H9 (cell line): ENCODE data around the gene CYS1. TPM values are rescaled to one million over a fixed set of nuclear protein-coding genes. Genes with fewer than 3 reads are reported as not detected.

Experiments used
- DNase-seq: peaks from one replicate; pipeline ENCODE4 v3.0.0-alpha.2; 2017
- H2AFZ ChIP-seq: one replicate; pipeline ENCODE4 v1.6.1; 2013; ENCODE audit warnings: mild to moderate bottlenecking, low read length, control low read depth, moderate library complexity
- H2AK5ac ChIP-seq: 2 replicates; pipeline ENCODE4 v1.6.1; 2013; ENCODE audit warnings: low read length, control low read depth, mixed read lengths; ENCODE audit not compliant: insufficient read length
- H2BK120ac ChIP-seq: one replicate; pipeline ENCODE4 v1.6.1; 2013; ENCODE audit warnings: low read depth, mild to moderate bottlenecking, low read length, control low read depth, inconsistent platforms; ENCODE audit not compliant: poor library complexity, severe bottlenecking
- H2BK12ac ChIP-seq: 2 replicates; pipeline ENCODE4 v1.6.1; 2013; ENCODE audit warnings: low read length, control low read depth, mixed read lengths, low read depth; ENCODE audit not compliant: insufficient read length
- H2BK15ac ChIP-seq: 2 replicates; pipeline ENCODE4 v1.6.1; 2013; ENCODE audit warnings: low read depth, low read length, control low read depth
- H2BK20ac ChIP-seq: one replicate; pipeline ENCODE4 v1.6.1; 2013; ENCODE audit warnings: low read depth, mild to moderate bottlenecking, low read length, control low read depth, inconsistent platforms; ENCODE audit not compliant: poor library complexity, severe bottlenecking
- H2BK5ac ChIP-seq: 2 replicates; pipeline ENCODE4 v1.6.1; 2013; ENCODE audit warnings: low read length, control low read depth, mixed read lengths; ENCODE audit not compliant: insufficient read length
- H3K14ac ChIP-seq: 2 replicates; pipeline ENCODE4 v1.6.1; 2013; ENCODE audit warnings: low read length, control low read depth; ENCODE audit not compliant: insufficient read depth
- H3K18ac ChIP-seq: 2 replicates; pipeline ENCODE4 v1.6.1; 2013; ENCODE audit warnings: low read depth, mild to moderate bottlenecking, mixed read lengths, low read length, control low read depth; ENCODE audit not compliant: insufficient read length
- H3K23ac ChIP-seq: 2 replicates; pipeline ENCODE4 v1.6.1; 2013; ENCODE audit warnings: low read length, control low read depth, mixed read lengths, low read depth; ENCODE audit not compliant: insufficient read length
- H3K23me2 ChIP-seq: 2 replicates; pipeline ENCODE4 v1.6.1; 2013; ENCODE audit warnings: low read depth, mild to moderate bottlenecking, mixed read lengths, low read length, control low read depth; ENCODE audit not compliant: insufficient read length, poor library complexity, severe bottlenecking
- H3K27ac ChIP-seq: 2 replicates; pipeline ENCODE4 v1.5.1; 2013; ENCODE audit warnings: low read length, control low read depth, mixed read lengths, low read depth; ENCODE audit not compliant: insufficient read length
- H3K27me3 ChIP-seq: 2 replicates; pipeline ENCODE4 v1.6.1; 2013; ENCODE audit warnings: low read length, control low read depth, inconsistent platforms; ENCODE audit not compliant: insufficient read depth
- H3K4ac ChIP-seq: 2 replicates; pipeline ENCODE4 v1.6.1; 2013; ENCODE audit warnings: low read depth, mild to moderate bottlenecking, control low read depth, inconsistent platforms, low read length, moderate library complexity
- H3K4me1 ChIP-seq: 2 replicates; pipeline ENCODE4 v1.6.1; 2013; ENCODE audit warnings: low read length, control low read depth, inconsistent platforms; ENCODE audit not compliant: insufficient read depth
- H3K4me2 ChIP-seq: 2 replicates; pipeline ENCODE4 v1.6.1; 2013; ENCODE audit warnings: low read length, control low read depth, mixed read lengths; ENCODE audit not compliant: insufficient read length, insufficient read depth
- H3K56ac ChIP-seq: 2 replicates; pipeline ENCODE4 v1.6.1; 2013; ENCODE audit warnings: low read depth, mild to moderate bottlenecking, mixed read lengths, low read length, control low read depth; ENCODE audit not compliant: insufficient read length
- H3K79me1 ChIP-seq: 2 replicates; pipeline ENCODE4 v1.6.1; 2013; ENCODE audit warnings: low read depth, mild to moderate bottlenecking, moderate library complexity, low read length, control low read depth, inconsistent platforms; ENCODE audit not compliant: insufficient read depth, poor library complexity, severe bottlenecking
- H3K79me2 ChIP-seq: 2 replicates; pipeline ENCODE4 v1.6.1; 2013; ENCODE audit warnings: low read length, control low read depth, inconsistent platforms; ENCODE audit not compliant: insufficient read depth
- H3K9ac ChIP-seq: 2 replicates; pipeline ENCODE4 v1.6.1; 2013; ENCODE audit warnings: low read length, control low read depth, mixed read lengths; ENCODE audit not compliant: insufficient read length; ENCODE audit errors: extremely low read depth
- H3K9me3 ChIP-seq: one replicate; pipeline ENCODE4 v1.6.1; 2013; ENCODE audit warnings: low read depth, low read length, inconsistent platforms; ENCODE audit not compliant: control insufficient read depth
- H3T11ph ChIP-seq: one replicate; pipeline ENCODE4 v1.6.1; 2013; ENCODE audit warnings: mild to moderate bottlenecking, low read length, control low read depth, inconsistent platforms
- H4K20me1 ChIP-seq: one replicate; pipeline ENCODE4 v1.6.1; 2013; ENCODE audit not compliant: control insufficient read depth, insufficient read length, insufficient read depth
- H4K5ac ChIP-seq: 2 replicates; pipeline ENCODE4 v1.6.1; 2013; ENCODE audit warnings: low read depth, mild to moderate bottlenecking, mixed read lengths, low read length, control low read depth; ENCODE audit not compliant: insufficient read length
- H4K8ac ChIP-seq: replicated peaks from 2 replicates; pipeline ENCODE4 v1.6.1; 2013; ENCODE audit warnings: low read length, control low read depth, mixed read lengths, low read depth; ENCODE audit not compliant: insufficient read length
- H4K91ac ChIP-seq: 2 replicates; pipeline ENCODE4 v1.6.1; 2013; ENCODE audit warnings: low read depth, mild to moderate bottlenecking, moderate library complexity, mixed read lengths, low read length, control low read depth; ENCODE audit not compliant: insufficient read length
- H3K27ac Mint-ChIP-seq, 3 experiments: 2 replicates in 2 of 3; 3 replicates in 1 of 3; pipeline ENCODE4 v1.8.0; 2020 to 2021; ENCODE audit warnings: mixed read lengths in 3 of 3, mild to moderate bottlenecking in 1 of 3, moderate library complexity in 1 of 3
- H3K27me3 Mint-ChIP-seq: 2 replicates; pipeline ENCODE4 v1.8.0; 2021; ENCODE audit warnings: low read depth, mild to moderate bottlenecking, moderate library complexity, mixed read lengths
- H3K36me3 Mint-ChIP-seq, 3 experiments: 2 replicates in 2 of 3; 3 replicates in 1 of 3; pipeline ENCODE4 v1.8.0; 2020 to 2021; ENCODE audit warnings: low read depth in 3 of 3, mixed read lengths in 3 of 3; ENCODE audit not compliant: insufficient read depth in 1 of 3
- H3K4me1 Mint-ChIP-seq, 2 experiments: 2 replicates each; pipeline ENCODE4 v1.8.0; 2020; ENCODE audit warnings: mixed read lengths in 2 of 2
- H3K4me3 Mint-ChIP-seq, 2 experiments: 2 replicates in 1 of 2; 3 replicates in 1 of 2; pipeline ENCODE4 v1.8.0; 2020 to 2021; ENCODE audit warnings: mild to moderate bottlenecking in 2 of 2, mixed read lengths in 2 of 2, moderate library complexity in 1 of 2
- H3K9me3 Mint-ChIP-seq, 2 experiments: 2 replicates in 1 of 2; 3 replicates in 1 of 2; pipeline ENCODE4 v1.8.0; 2020; ENCODE audit warnings: mild to moderate bottlenecking in 2 of 2, mixed read lengths in 2 of 2, moderate library complexity in 1 of 2
- CTCF ChIP-seq: fragments of 200-600 bp; sonication (generic); conservative IDR thresholded peaks from 3 replicates; pipeline ENCODE4 v1.8.0; 2021; ENCODE audit warnings: antibody characterized with exemption, mild to moderate bottlenecking
- WGBS: extraction: QIAGEN DNeasy Blood & Tissue Kit; methylation state at CpG from one replicate; pipeline ENCODE4 v1.1.7; 2013; ENCODE audit warnings: missing lambda C conversion rate, low lambda C conversion rate, mixed read lengths; ENCODE audit not compliant: insufficient read length; ENCODE audit errors: extremely low coverage; 5-methylcytosine and 5-hydroxymethylcytosine counted together
- total RNA-seq: library from RNA; stranded (reverse); gene quantifications from 2 replicates; pipeline ENCODE4 v1.2.1, GENCODE V29; 2021

The CYS1 gene
- total RNA-seq, 1 experiment from 2014 or later, result 0.35 TPM

- Histone ChIP-seq H3K23me2 (no peaks in the 10 kb centered on the region), H3K79me2 (no peaks in the 10 kb centered on the region), H4K91ac (no peak overlapping the region), H3K18ac (no peak overlapping the region), H3T11ph (no peak overlapping the region), H3K4me2 (no peak overlapping the region), H2BK12ac (no peak overlapping the region), H3K4ac (no peak overlapping the region), H3K9ac (no peak overlapping the region), H4K8ac (no peak overlapping the region), H3K27ac (no peak overlapping the region), H3K56ac (no peak overlapping the region), H3K4me1 (peaks cover 4% of the 10 kb centered on the region; the same call in 1 of the 2 replicates), H2AFZ (no peak overlapping the region), H3K9me3 (no peaks in the 10 kb centered on the region), H3K14ac (no peak overlapping the region), H2BK20ac (no peak overlapping the region), H2BK15ac (no peak overlapping the region), H3K27me3 (no peaks in the 10 kb centered on the region), H4K20me1 (no peaks in the 10 kb centered on the region), H3K23ac (no peak overlapping the region), H2BK120ac (no peak overlapping the region), H3K79me1 (no peaks in the 10 kb centered on the region), H2AK5ac (no peak overlapping the region), H4K5ac (no peak overlapping the region), H2BK5ac (no peak overlapping the region)
- H3K4me3 Mint-ChIP-seq, result no peak overlapping the region
- H3K36me3 Mint-ChIP-seq, result no peaks in the 10 kb centered on the region; a peak in 1 of 7 replicates
- H3K4me1 Mint-ChIP-seq, result peaks cover 10 to 19% of the 10 kb centered on the region in 2 experiments
- no peak for TF ChIP-seq CTCF
- H3K9me3 Mint-ChIP-seq, result no peaks in the 10 kb centered on the region
- no peak for DNase-seq
- no peak overlapping the region for H3K27ac Mint-ChIP-seq
- WGBS, result no CpG with 5 or more reads among the region's 12 CpGs
- H3K27me3 Mint-ChIP-seq, result peaks cover 2% of the 10 kb centered on the region; the same call in 1 of the 2 replicates
These were observed 45.7 kb downstream of the CYS1 start for GRCh38 chr2:10034333-10035052.
